Activated CD8-positive, alpha-beta memory T cell treated with anti-CD3 and anti-CD28 coated beads, Interleukin-2, amount 50 U/mL, for 4 hours (primary cell): Measurements from ENCODE around the gene IMPA2.

Experiments used
- DNase-seq: peaks from one replicate; pipeline ENCODE4 v3.0.0-alpha.2; 2020

Gene IMPA2

GRCh38 chr18:12009581-12010140, 28.4 kb downstream of the IMPA2 start:
- no peak for DNase-seq

- no peak for DNase-seq
These were observed 29.0 kb downstream of the IMPA2 start for GRCh38 chr18:12010187-12010802.

- no peak for DNase-seq
These were observed 30.1 kb downstream of the IMPA2 start for GRCh38 chr18:12011199-12011956.

- DNase-seq = no peak
These were observed 30.7 kb downstream of the IMPA2 start for GRCh38 chr18:12011957-12012549.

- no peak for DNase-seq
These were observed 31.4 kb downstream of the IMPA2 start for GRCh38 chr18:12012697-12013096.

GRCh38 chr18:12013186-12013916, 32.0 kb downstream of the IMPA2 start:
- DNase-seq = no peak

GRCh38 chr18:12014086-12014485, 32.8 kb downstream of the IMPA2 start:
- DNase-seq = no peak

- DNase-seq = no peak
These were observed 33.5 kb downstream of the IMPA2 start for GRCh38 chr18:12014521-12015415.

GRCh38 chr18:12015416-12016062, 34.2 kb downstream of the IMPA2 start:
- DNase-seq = no peak

GRCh38 chr18:12017081-12017480, 35.8 kb downstream of the IMPA2 start:
- no peak for DNase-seq

GRCh38 chr18:12018861-12019260, 37.6 kb downstream of the IMPA2 start:
- DNase-seq = no peak

- no peak for DNase-seq
These were observed 39.8 kb downstream of the IMPA2 start for GRCh38 chr18:12021077-12021476.

- DNase-seq = no peak
These were observed 40.3 kb downstream of the IMPA2 start for GRCh38 chr18:12021596-12021995.

GRCh38 chr18:12023375-12023774, 42.1 kb downstream of the IMPA2 start:
- no peak for DNase-seq

- DNase-seq = no peak
These were observed 45.3 kb downstream of the IMPA2 start for GRCh38 chr18:12026562-12026961.

- DNase-seq = no peak
These were observed 45.7 kb downstream of the IMPA2 start for GRCh38 chr18:12027046-12027445.

- no peak for DNase-seq
These were observed 46.2 kb downstream of the IMPA2 start for GRCh38 chr18:12027480-12027879.

GRCh38 chr18:12028040-12028628, 46.8 kb downstream of the IMPA2 start:
- no peak for DNase-seq

- no peak for DNase-seq
These were observed 47.4 kb downstream of the IMPA2 start for GRCh38 chr18:12028674-12029073.

GRCh38 chr18:12029786-12030584, 48.7 kb downstream of the IMPA2 start:
- DNase-seq = no peak
